ENCODE data around the gene PRKAG2. TPM values are rescaled to one million over a fixed set of nuclear protein-coding genes. Genes with fewer than 3 reads are reported as not detected.

Gene PRKAG2
- total and polyA plus RNA-seq, 2 of the 8 experiments (the other 6 are each of a cell fraction or from before 2014, with no cell fraction given): 7.5 to 18.1 TPM

DNA sequence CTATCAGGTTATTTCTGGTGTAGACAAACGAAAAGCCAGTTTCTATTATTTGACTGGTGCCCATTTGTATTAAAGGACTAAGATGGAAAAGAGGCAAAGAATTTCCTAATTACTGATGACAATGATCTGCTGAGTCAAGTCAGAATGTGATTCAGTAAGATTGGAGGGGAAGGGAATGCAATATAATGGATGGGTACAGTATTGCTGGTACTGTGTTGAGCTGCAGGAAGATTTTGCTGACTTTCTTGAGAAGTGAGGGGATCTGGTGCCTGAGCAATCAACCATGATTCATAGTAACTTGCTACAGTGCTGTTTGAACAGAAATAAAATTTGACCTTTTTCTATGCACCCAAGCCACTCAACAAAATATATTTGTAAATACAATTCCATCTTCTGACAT lies 218.1 kb downstream of the PRKAG2 start:
- no peaks in the 10 kb centered on the region for H3K23me2 ChIP-seq (ENCODE audit: low read depth, low read length)
- no peak overlapping the region for H3K23ac ChIP-seq (ENCODE audit: insufficient read length)
- H2BK20ac ChIP-seq (ENCODE audit: low read length): no peak overlapping the region
- H3K4me1 ChIP-seq (replicated peaks in 1 of 4; ENCODE audit: control insufficient read depth in 3 of 4, insufficient read depth in 4 of 4, low read length in 3 of 4): no peaks in the 10 kb centered on the region; a peak in 1 of 7 replicates
- CTCF ChIA-PET (ENCODE audit: partially characterized antibody): no interaction called here
- H2AK5ac ChIP-seq (ENCODE audit: low read depth, low read length): no peak overlapping the region
- no peak overlapping the region for H3K14ac ChIP-seq (ENCODE audit: insufficient read length)
- H3K27ac ChIP-seq (ENCODE audit: low read depth, low read length): no peak overlapping the region
- FAIRE-seq: no peak
- H3K4me2 ChIP-seq (ENCODE audit: insufficient read depth in 1 of 2, low read depth in 2 of 2, low read length in 2 of 2): no peak overlapping the region
- no peaks in the 10 kb centered on the region for H3K79me1 ChIP-seq (ENCODE audit: low read depth, low read length)
- H2BK12ac ChIP-seq (ENCODE audit: low read depth, low read length): no peak overlapping the region
- H2AFZ ChIP-seq (ENCODE audit: low read length): no peak overlapping the region
- TF ChIP-seq RXRA (IDR thresholded peaks at IDR 0.05; ENCODE audit: insufficient read depth, low read depth, low read length) (no peak), MAFK (IDR thresholded peaks at IDR 0.05; ENCODE audit: low read depth, low read length) (no peak)
- no peak overlapping the region for H3K9ac ChIP-seq (replicated peaks in 1 of 4; ENCODE audit: extremely low read depth in 1 of 4, low read depth in 3 of 4, low read length in 3 of 4)
- H2BK5ac ChIP-seq (ENCODE audit: low read depth, low read length): no peak overlapping the region
- no peak overlapping the region for H4K91ac ChIP-seq (replicated peaks; ENCODE audit: insufficient read length, low read length)
- 95% methylated on average over 1 of the region's 1 CpG; no CpG with 5 or more reads in 1 of the 2 experiments for WGBS, 2 experiments (ENCODE audit: extremely low coverage in 1 of 2, insufficient coverage in 1 of 2, insufficient read length in 1 of 2, insufficient replicate concordance in 2 of 2, low coverage in 1 of 2, low lambda C conversion rate in 2 of 2, missing lambda C conversion rate in 1 of 2)
- H3K9me3 ChIP-seq (ENCODE audit: insufficient read depth in 2 of 2, low read depth in 1 of 2, low read length in 1 of 2): no peaks in the 10 kb centered on the region
- no peak overlapping the region for H3K56ac ChIP-seq (replicated peaks; ENCODE audit: insufficient read length, low read depth, low read length)
- H3K4me3 ChIP-seq (ENCODE audit: extremely low read depth in 1 of 4, insufficient read depth in 2 of 4, low read depth in 3 of 4, low read length in 4 of 4): no peak overlapping the region
- no peak overlapping the region for H3K18ac ChIP-seq (ENCODE audit: extremely low read depth, low read length)
- no peaks in the 10 kb centered on the region for H4K20me1 ChIP-seq (replicated peaks in 1 of 2; ENCODE audit: control insufficient read depth in 1 of 2, insufficient read depth in 2 of 2, low read length in 2 of 2)
- DNase-seq (ENCODE audit: low read depth in 1 of 2, low spot score in 2 of 2): no peak
- no peaks in the 10 kb centered on the region for H3K36me3 ChIP-seq (ENCODE audit: control insufficient read depth in 2 of 4, insufficient read depth in 4 of 4, low read length in 3 of 4)
- POLR2A ChIA-PET (ENCODE audit: partially characterized antibody): no interaction called here
- no peak overlapping the region for H2BK15ac ChIP-seq (ENCODE audit: low read length)
- H2BK120ac ChIP-seq (replicated peaks; ENCODE audit: low read depth, low read length): no peak overlapping the region
- H3K4ac ChIP-seq (replicated peaks; ENCODE audit: insufficient read length, low read depth, low read length): no peak overlapping the region
- H3K27me3 ChIP-seq (replicated peaks in 1 of 4; ENCODE audit: control insufficient read depth in 3 of 4, extremely low read depth in 1 of 4, insufficient read depth in 3 of 4, low read length in 3 of 4): no peaks in the 10 kb centered on the region
- H4K8ac ChIP-seq (ENCODE audit: extremely low read depth, insufficient read depth, low read length): no peak overlapping the region
- no peaks in the 10 kb centered on the region for H3K79me2 ChIP-seq (ENCODE audit: control insufficient read depth in 1 of 2, insufficient read depth in 2 of 2, low read length in 2 of 2)
- H4K5ac ChIP-seq (ENCODE audit: insufficient read length, low read depth, low read length): no peak overlapping the region

Measured in H1 (cell line).